Stimulated activated CD8-positive, alpha-beta memory T cell treated with anti-CD3 and anti-CD28 coated beads, Interleukin-12 subunit alpha, Interleukin-12 subunit beta, amount 100 ng/mL, for 24 hours (primary cell): ENCODE measurements around the gene NKD2.
"Not testable (repeated sequence)": the region's sequence is repeated elsewhere in the genome, so short reads cannot be mapped to it uniquely, and the experiment has no call there.

Source experiments
- DNase-seq: peaks from one replicate; pipeline ENCODE4 v3.0.0-alpha.2; 2020; ENCODE audit errors: extremely low read depth

The NKD2 gene

GRCh38 chr5:1056611-1057484 lies 48.2 kb downstream of the NKD2 start:
- no peak for DNase-seq

DNA sequence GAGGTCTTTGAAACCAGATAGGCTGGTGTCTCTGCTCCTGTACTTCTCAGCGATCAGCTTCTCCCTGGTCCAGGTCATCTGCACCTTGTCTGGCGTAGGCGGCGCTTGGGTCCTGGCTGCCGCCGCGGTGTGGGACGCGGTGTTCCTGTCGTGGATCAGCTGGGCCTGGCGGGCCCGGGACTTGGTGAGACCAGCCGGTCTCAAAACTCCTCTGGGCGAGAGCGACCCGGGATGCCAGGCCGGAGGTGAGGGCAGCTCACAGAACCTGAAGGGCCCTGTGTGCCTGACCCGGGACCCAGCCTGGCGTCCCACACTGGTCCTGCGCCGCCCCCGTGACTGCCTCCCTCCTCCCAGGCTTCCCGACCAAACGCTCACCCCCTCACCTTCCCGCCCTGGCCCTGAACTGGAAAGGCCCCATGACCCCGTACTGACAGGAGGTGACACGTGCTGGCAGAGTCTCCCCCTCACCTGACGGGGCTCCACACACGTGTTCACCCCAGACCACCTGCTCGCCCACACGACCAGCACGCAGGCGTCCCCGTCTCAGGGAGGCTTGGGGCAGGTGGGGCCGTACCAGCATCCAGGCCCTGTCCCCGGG lies 49.0 kb downstream of the NKD2 start:
- DNase-seq, result no peak

GRCh38 chr5:1058083-1058945 lies 49.7 kb downstream of the NKD2 start:
- no peak for DNase-seq

DNA sequence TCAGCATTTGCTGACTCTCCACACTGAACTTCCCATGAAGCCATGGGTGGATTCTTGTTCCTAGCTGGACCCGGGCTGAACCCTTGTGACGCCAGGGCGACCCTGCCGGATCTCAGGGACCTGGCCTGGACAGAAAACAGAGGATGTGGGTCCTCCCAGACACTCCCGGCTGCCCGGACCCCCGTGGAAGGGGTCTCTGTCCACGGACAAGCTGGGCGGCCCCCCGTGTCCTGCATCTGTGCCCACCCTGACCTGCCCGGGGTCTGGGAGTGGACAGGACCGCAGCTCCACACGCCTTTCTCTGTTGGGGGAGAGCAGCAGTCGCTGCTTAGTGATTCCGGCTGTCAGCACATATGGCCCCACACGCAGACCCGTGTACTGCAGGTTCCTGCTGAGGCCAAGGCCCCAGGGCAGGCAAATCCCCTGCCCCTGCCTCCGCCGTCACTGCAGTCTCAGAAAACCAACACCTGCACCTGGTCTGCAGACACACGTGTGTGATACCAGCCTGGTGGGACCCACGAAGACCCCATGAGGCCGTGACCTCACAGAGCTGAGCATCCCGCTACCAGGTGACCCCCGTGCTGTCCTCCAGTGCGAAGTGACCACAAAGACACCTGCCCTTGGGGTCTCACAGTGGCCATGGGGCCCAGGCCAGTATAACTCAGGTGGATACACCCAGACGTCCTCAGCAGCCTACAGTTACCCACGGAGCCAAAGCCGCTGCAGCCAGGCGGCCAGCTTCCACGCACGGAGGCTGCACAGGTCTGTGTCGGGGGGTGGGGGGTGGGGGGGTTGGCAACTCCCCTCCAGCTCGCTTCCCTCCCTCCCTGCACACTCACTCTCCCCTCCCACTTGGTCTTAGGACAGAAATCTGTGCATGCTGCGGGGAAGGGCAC lies 50.6 kb downstream of the NKD2 start:
- DNase-seq, result no peak

- no peak for DNase-seq
Observed at GRCh38 chr5:1059884-1060263, 51.3 kb downstream of the NKD2 start.

- DNase-seq, result no peak
Observed at GRCh38 chr5:1060535-1060981, 52.0 kb downstream of the NKD2 start.

DNA sequence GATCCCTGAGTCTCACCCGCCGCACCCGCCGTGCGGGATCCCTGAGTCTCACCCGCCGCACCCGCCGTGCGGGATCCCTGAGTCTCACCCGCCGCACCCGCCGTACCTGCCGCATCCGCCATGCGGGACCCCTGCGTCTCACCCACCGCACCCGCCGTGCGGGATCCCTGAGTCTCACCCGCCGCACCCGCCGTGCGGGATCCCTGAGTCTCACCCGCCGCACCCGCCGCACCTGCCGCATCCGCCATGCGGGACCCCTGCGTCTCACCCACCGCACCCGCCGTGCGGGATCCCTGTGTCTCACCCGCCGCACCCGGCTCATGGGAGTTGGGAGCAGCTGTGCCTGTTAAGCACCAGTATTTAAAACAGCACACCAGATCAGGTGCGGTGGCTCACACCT lies 52.7 kb downstream of the NKD2 start:
- not testable (repeated sequence) for DNase-seq

- no peak for DNase-seq
Observed at GRCh38 chr5:1061916-1062315, 53.3 kb downstream of the NKD2 start.

DNA sequence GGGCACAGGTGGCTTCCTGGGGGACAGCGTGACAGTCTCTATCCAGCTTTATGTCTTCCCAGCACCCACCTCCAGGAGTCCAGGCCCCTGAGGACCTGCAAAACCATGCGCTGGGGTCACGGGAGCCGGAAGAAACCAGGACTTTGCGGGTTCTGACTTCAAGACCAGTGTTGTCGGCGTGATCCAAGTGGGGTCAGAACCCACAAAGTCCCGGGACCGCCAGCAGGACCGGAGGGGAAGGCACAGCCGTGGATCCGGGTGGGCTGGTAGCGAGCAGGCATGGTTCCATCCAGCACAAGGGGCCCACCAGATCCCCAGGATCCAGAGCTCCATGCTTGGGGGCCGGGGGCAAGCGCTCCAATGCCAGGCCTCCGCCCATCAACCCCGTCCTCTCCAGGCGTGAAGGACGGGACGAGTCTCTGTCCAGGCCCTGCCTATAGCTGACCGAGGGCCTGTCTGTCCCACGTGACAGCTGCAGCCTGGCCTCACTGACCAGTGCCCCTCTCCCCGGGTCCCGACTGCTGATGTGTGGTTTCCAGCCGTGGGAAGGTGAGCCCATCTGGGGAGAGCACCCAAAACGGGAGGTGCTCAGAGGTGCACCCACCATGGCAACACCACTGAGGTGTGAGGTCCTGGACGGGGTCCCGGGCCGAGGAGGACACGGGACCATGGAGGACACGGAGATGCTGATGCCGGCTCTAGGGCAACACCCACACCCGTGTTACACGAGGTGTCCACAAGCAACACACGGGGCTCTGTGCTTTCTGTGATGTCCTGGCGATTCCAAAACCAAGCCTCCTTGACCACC lies 54.4 kb downstream of the NKD2 start:
- no peak for DNase-seq

- DNase-seq, result no peak
Observed at GRCh38 chr5:1063661-1064382, 55.2 kb downstream of the NKD2 start.

GRCh38 chr5:1064383-1065142 lies 56.0 kb downstream of the NKD2 start:
- DNase-seq, result no peak

DNA sequence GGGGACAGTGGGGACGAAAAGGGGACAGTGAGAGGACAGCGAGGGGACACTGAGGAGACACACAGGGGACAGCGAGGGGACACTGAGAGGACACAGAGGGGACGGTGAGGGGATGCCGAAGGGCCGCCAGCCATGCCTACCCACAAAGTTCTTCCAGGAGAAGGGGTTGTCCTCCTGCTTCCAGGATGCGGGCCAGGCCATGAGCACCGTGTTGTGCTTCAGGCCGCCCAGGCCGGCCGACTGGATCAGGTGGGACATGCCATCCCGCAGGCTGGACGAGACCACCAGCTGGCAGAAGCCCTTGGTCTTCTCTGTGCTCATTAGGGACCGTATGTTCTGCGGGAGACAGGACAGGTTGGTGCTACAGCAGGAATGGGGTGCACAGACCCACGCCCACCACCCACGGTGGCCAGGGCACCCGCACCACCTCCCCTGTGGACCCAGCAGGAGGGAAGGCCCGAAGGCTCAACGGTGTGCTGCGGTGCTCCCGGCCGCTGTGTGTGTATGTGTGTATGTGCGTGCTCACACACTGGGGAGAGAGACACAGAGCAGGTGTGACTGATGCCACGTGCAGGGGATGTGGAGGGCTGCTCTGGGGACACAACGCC lies 56.6 kb downstream of the NKD2 start:
- no peak for DNase-seq

DNA sequence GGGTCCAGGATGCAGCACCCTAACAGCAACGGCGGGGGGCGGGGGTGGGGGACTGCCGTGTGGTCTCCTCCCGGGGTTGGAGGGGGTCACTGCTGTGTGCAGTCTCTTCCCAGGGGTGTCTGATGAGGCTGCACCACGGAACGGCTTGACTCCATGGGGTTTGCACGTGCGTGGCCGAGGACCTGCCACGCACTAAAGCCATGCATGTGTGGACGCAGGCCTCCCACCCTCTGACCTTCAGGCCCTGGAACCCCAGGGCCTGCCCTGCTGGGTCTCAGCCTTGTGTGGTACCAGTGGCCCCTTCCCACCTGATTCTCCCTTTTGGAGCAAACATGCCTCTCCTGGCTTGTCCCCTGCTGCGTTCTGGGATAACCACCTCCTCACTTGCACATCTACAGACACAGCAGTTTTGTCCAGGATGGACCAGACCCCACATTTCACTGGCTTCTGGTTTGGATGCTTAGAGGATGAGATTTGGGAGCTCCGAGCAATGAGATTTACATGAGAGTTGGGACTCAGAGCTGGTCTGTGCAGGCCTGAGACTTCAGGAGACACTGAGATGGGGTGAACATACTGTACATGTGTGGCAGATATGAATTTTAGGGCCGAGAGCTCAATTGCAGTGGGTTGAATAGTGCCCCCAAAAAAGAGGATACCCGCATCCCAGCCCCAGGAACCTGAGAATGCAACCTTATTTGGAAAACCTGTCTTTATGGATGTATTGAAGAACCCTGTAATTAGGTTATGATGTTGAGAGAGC lies 57.5 kb downstream of the NKD2 start:
- no peak for DNase-seq

GRCh38 chr5:1066676-1067075 lies 58.1 kb downstream of the NKD2 start:
- no peak for DNase-seq

DNA sequence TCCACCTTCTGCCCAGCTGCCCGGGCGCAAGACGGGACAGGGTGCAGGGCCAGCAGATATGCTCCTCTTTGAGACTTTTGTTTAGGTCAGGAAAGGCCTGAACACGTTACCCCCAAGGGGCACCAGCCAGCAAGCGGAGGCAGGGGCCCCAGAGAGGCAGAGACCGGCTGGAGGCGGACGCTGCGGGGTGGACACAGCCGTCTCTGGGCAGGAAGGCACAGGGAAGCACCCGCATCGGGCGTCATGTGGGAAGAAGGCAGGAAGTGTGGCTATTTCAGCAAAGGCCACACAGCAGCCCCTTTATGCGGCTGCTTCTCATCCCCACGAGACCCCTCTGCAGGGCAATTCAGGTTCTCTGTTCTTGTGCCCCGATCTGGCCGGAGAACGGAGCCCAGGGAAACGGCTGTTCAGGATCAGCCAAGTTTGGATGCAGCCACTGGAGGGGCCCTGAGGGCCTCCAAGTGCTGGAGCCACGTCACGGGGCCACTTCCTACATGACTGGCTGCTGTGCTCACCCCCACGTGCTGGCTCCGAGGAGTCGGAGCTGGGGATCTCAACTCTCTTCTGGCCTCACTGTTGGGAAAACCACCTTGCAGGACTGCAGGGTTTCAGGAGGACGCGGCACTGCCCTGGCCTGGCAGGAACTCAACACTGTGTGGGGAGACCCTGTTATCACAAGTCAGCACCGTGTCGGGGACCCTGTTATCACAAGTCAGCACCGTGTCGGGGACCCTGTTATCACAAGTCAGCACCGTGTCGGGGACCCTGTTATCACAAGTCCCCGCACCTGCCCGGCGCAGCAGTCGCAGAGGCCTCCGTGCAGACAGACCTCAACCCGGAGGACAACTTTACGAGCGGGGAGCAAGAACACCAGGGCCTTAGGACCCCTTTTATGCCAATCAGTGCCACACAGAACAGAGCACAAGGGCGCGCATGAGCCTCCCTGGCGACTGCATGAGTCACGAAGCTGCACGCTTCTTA lies 58.8 kb downstream of the NKD2 start:
- DNase-seq, result no peak

GRCh38 chr5:1068204-1068894 lies 59.7 kb downstream of the NKD2 start:
- DNase-seq, result no peak
